SK-N-DZ (cell line): ENCODE results near the gene KRTAP4-16.
"Not testable (repeated sequence)": the region's sequence is repeated elsewhere in the genome, so short reads cannot be mapped to it uniquely, and the experiment has no call there.

ENCODE experiments used
- DNase-seq: peaks from one replicate; pipeline ENCODE4 v3.0.0-alpha.2; 2015; ENCODE audit warnings: low spot score

Gene KRTAP4-16

GRCh38 chr17:41076788-41077187, 25.2 kb downstream of the KRTAP4-16 start:
- no peak for DNase-seq

GRCh38 chr17:41073676-41074075, 28.3 kb downstream of the KRTAP4-16 start:
- no peak for DNase-seq

DNA sequence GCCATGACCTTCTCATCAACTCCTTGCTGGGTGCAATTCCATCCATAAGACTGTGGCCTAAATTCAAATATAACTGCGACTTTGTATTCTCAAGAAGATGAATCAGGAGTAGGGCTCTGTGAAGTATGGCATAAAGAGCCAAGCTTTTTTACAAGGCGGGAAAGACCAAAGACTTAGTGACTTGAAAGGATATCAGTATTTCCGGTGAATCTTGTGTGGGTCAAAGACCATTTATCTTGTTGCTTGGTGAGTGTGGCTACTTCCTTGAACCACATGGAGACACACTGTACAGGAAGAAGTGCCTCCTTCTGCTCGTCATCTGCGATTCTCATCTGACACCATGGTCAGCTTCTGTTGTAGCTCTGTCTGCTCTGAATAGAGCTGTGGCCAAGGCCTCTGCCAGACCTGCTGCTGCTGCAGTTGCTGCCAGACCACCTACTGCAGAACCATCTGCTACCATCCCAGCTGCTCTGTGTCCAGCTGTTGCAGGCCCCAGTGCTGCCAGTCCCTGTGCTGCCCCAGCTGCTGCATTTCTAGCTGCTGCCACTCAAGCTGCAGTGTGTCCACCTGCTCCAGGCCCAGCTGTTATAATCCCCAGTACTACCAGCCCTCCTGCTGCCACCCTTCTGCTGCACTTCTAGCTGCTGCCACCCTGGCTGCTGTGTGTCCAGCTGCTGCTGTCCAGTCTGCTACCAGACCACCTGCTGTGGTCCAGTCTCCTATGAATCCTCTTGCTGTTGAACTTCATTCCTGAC, 30.2 kb downstream of the KRTAP4-16 start:
- no peak for DNase-seq

DNA sequence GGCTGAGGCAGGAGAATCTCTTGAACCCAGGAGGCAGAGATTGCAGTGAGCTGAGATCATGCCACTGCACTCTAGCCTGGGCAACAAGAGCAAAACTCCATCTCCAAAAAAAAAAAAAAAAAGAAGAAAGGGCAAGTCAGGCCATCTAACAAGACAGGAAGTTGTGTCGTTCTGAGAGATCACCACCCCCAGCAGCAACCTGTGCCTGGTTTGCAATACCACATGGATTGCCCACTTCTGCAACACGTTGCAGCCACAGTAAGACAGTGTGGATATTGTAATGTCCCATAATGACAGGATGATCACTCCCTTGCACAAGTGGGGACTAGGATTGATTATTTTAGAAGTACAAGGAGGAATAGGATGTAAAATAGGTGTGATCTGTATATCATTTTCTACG, 33.0 kb downstream of the KRTAP4-16 start:
- DNase-seq, result no peak

DNA sequence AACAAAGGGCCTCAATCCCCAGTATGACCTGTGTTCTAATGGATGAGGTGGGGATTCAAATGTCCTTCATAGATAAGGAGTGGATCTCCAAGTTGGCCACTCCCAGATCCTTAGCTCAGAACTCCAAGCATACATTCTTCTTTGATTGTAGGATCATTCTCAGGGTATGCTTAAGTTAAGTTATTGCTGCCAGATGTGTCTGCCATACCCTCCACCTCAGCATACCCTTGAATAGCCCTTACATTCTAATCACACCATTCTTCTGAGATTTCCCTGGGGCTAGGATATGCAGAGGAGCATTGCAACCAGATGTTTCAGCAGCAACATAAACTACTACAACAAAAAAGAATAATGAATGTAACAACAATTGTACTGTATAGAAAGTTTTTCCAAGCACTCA, 34.7 kb downstream of the KRTAP4-16 start:
- no peak for DNase-seq

- DNase-seq, result no peak
Measured at GRCh38 chr17:41065829-41066624, 36.0 kb downstream of the KRTAP4-16 start, which contains the start of gene KRTAP2-4. Gene KRTAP2-4 (minus strand): TSS chr17:41065879. CDS start chr17:41065845, 34 bp downstream.

DNA sequence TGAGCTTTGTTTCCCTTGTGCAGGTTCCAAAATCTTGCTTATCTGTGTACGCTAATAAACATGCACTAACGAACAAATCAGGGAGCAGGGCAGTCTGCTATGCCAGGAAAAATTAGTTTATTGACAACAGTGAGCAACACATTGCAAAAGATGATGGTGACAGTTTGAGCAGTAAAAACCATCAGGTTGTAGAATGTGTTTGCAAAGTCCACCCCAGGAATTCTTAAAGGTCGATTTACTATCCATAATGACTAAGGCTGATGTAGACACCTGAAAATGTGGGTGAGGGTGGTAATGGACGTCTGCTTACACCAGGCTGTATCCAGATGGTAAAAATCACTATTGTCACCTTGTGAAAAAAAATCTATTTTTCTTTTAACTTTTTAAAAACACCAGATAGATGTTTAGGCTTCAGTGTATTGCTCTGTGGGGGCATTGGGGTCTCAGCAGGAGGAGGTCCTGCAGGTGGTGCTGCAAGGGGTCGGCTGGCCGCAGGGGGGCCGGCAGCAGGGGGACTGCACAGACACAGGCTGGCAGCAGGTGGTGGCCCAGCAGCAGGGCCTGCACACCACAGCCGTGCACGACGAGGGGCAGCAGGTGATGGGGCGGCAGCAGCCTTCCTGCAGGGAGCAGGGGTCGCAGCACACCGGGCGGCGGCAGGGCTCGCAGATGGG, 36.9 kb downstream of the KRTAP4-16 start:
- not testable (repeated sequence) for DNase-seq

- no peak for DNase-seq
Measured at GRCh38 chr17:41064301-41064700, 37.7 kb downstream of the KRTAP4-16 start.

- DNase-seq, result no peak
Measured at GRCh38 chr17:41063449-41063848, 38.6 kb downstream of the KRTAP4-16 start.

GRCh38 chr17:41061964-41062363, 40.0 kb downstream of the KRTAP4-16 start:
- DNase-seq, result no peak

- DNase-seq, result no peak
Measured at GRCh38 chr17:41060052-41060604, 41.9 kb downstream of the KRTAP4-16 start, which contains the start of gene KRTAP2-3. Gene KRTAP2-3 (minus strand): TSS chr17:41060114. CDS start chr17:41060050, 64 bp downstream.

GRCh38 chr17:41059276-41060051, 42.5 kb downstream of the KRTAP4-16 start:
- not testable (repeated sequence) for DNase-seq

- no peak for DNase-seq
Measured at GRCh38 chr17:41058741-41059140, 43.3 kb downstream of the KRTAP4-16 start.

DNA sequence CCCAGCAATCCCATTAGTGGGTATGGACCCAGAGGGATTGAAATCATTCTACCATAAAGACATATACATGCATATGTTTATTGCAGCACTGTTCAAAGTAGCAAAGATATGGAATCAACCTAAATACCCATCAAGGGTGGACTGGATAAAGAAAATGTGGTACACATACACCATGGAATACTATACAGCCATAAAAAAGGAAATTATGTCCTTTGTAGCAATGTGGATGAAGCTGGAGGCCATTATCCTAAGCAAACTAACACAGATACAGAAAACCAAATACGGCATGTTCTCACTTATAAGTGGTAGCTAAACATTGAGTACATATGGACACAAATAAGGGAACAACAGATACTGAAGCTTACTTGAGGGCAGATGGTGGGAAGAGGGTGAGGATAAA, 44.5 kb downstream of the KRTAP4-16 start:
- DNase-seq, result no peak

- DNase-seq, result not testable (repeated sequence)
Measured at GRCh38 chr17:41055130-41055529, 46.9 kb downstream of the KRTAP4-16 start, which contains the start of gene KRTAP2-2. Gene KRTAP2-2 (minus strand): TSS chr17:41055230. CDS start chr17:41055211, 19 bp downstream.

GRCh38 chr17:41054556-41054955, 47.5 kb downstream of the KRTAP4-16 start:
- DNase-seq, result not testable (repeated sequence)

GRCh38 chr17:41054025-41054424, 48.0 kb downstream of the KRTAP4-16 start:
- DNase-seq, result no peak

- DNase-seq, result no peak
Measured at GRCh38 chr17:41052566-41052965, 49.4 kb downstream of the KRTAP4-16 start.
